ENCODE measurements around the gene CCDC3. TPM values are rescaled to one million over a fixed set of nuclear protein-coding genes. Genes with fewer than 3 reads are reported as not detected.

Gene CCDC3
- total RNA-seq, 4 donors from 2014 or later, result 5.6 to 34.3 (median 13.4) TPM

- peak overlapping the region; percentile 54 to 85 (median 81) for H3K27ac ChIP-seq
- peak overlapping the region in 1 of 4 donors; percentile 49 for H3K4me3 ChIP-seq
- WGBS, 2 donors, result 57 to 64% methylated on average over 4 to 6 of the region's 8 CpGs
- peaks cover 12 to 62% (median 32%) of the 10 kb centered on the region in 3 donors for H3K4me1 ChIP-seq
- no peaks in the 10 kb centered on the region for H3K9me3 ChIP-seq
- TF ChIP-seq CTCF (IDR thresholded peaks at IDR 0.05) (no peak), POLR2A (IDR thresholded peaks at IDR 0.05) (no peak)
- H3K36me3 ChIP-seq, result no peaks in the 10 kb centered on the region
- no peak for DNase-seq
- no peaks in the 10 kb centered on the region for H3K27me3 ChIP-seq
- intact Hi-C loops (cut with DNase I), result no loop called here
These were observed 40.6 kb downstream of the CCDC3 start for GRCh38 chr10:12960941-12961340.

- no peak for DNase-seq
- Histone ChIP-seq H3K27me3 (no peaks in the 10 kb centered on the region), H3K4me3 (peak overlapping the region in 2 of 4 donors; percentile 5 to 49), H3K36me3 (no peaks in the 10 kb centered on the region), H3K4me1 (peaks cover 12 to 62% (median 32%) of the 10 kb centered on the region in 3 donors), H3K9me3 (no peaks in the 10 kb centered on the region), H3K27ac (peak overlapping the region; percentile 54 to 85 (median 81))
- no peak for TF ChIP-seq POLR2A (IDR thresholded peaks at IDR 0.05)
- TF ChIP-seq CTCF (IDR thresholded peaks at IDR 0.05), result no peak
- intact Hi-C loops (cut with DNase I), result no loop called here
- 18 to 20% methylated on average over 14 to 15 of the region's 15 CpGs for WGBS, 2 donors
These were observed 41.1 kb downstream of the CCDC3 start for GRCh38 chr10:12960334-12960898.

GRCh38 chr10:12958546-12959110, 42.9 kb downstream of the CCDC3 start:
- TF ChIP-seq POLR2A (IDR thresholded peaks at IDR 0.05), result no peak
- TF ChIP-seq CTCF (IDR thresholded peaks at IDR 0.05), result no peak
- Histone ChIP-seq H3K36me3 (no peaks in the 10 kb centered on the region), H3K4me3 (no peak overlapping the region), H3K9me3 (no peaks in the 10 kb centered on the region), H3K27ac (peak overlapping the region in 3 of 4 donors; percentile 44 to 83 (median 79)), H3K4me1 (peaks cover 12 to 64% (median 32%) of the 10 kb centered on the region in 3 donors), H3K27me3 (no peaks in the 10 kb centered on the region)
- WGBS, 2 donors, result 86 to 100% methylated on average over 3 to 4 of the region's 5 CpGs
- intact Hi-C loops (cut with DNase I), result no loop called here
- DNase-seq, result no peak

GRCh38 chr10:12957081-12957480, 44.4 kb downstream of the CCDC3 start:
- DNase-seq, result no peak
- no peak overlapping the region for H3K27ac ChIP-seq
- intact Hi-C loops (cut with DNase I), result no loop called here
- peaks cover 0 to 8% (median 8%) of the 10 kb centered on the region in 3 donors for H3K9me3 ChIP-seq
- H3K4me1 ChIP-seq, result peaks cover 12 to 61% (median 32%) of the 10 kb centered on the region in 3 donors
- 82 to 85% methylated on average over 8 of the region's 8 CpGs for WGBS, 2 donors
- TF ChIP-seq POLR2A (IDR thresholded peaks at IDR 0.05) (no peak), CTCF (IDR thresholded peaks at IDR 0.05) (no peak)
- no peaks in the 10 kb centered on the region for H3K36me3 ChIP-seq
- no peak overlapping the region for H3K4me3 ChIP-seq
- H3K27me3 ChIP-seq, result no peaks in the 10 kb centered on the region

- no peak for DNase-seq
- no peaks in the 10 kb centered on the region for H3K27me3 ChIP-seq
- H3K4me1 ChIP-seq, result peaks cover 6 to 54% (median 11%) of the 10 kb centered on the region in 3 donors
- 0% methylated on average over 1 of the region's 1 CpG for WGBS, 2 donors
- peaks cover 0 to 8% (median 8%) of the 10 kb centered on the region in 3 donors for H3K9me3 ChIP-seq
- no peak for TF ChIP-seq CTCF (IDR thresholded peaks at IDR 0.05)
- TF ChIP-seq POLR2A (IDR thresholded peaks at IDR 0.05), result no peak
- intact Hi-C loops (cut with DNase I), result no loop called here
- H3K4me3 ChIP-seq, result no peak overlapping the region
- H3K27ac ChIP-seq, result peak overlapping the region in 3 of 4 donors; percentile 34 to 59 (median 40)
- no peaks in the 10 kb centered on the region for H3K36me3 ChIP-seq
These were observed 46.6 kb downstream of the CCDC3 start for GRCh38 chr10:12954866-12955265.
